B cell (primary cell): ENCODE results near the gene ZNF816. TPM values are rescaled to one million over a fixed set of nuclear protein-coding genes. Genes with fewer than 3 reads are reported as not detected.

Experiments
- ATAC-seq: fragments of 200-7000 bp; cut with Tn5 transposase; one replicate; pipeline ENCODE4 v1.10.0; 2021; ENCODE audit warnings: low read depth, mild to moderate bottlenecking, moderate number of reproducible peaks, moderate library complexity
- CTCF ChIA-PET: fragments of 350-600 bp; sonication (Branson Sonifier 250); formaldehyde crosslinking; loops from one replicate; lab custom pipeline; 2021; ENCODE audit warnings: antibody characterized with exemption, inconsistent platforms; lab: Charles Lee
- POLR2A ChIA-PET: fragments of 350-600 bp; sonication (Branson Sonifier 250); formaldehyde crosslinking; loops from one replicate; lab custom pipeline; 2021; ENCODE audit warnings: antibody characterized with exemption; lab: Charles Lee
- DNase-seq: peaks from one replicate; pipeline ENCODE4 v3.0.0; 2013
- H2AFZ ChIP-seq: 2 replicates; pipeline ENCODE4 v1.6.1; 2012; ENCODE audit warnings: mild to moderate bottlenecking, low read depth, low read length; ENCODE audit not compliant: insufficient read depth, poor library complexity, severe bottlenecking
- H3K27ac ChIP-seq, 2 donors: 1 replicate in 1 of 2; 2 replicates in 1 of 2; pipeline ENCODE4 v1.5.1; 2012 to 2013; ENCODE audit warnings: low read length in 2 of 2, mild to moderate bottlenecking in 2 of 2, moderate library complexity in 1 of 2
- H3K27me3 ChIP-seq, 4 experiments: fragments of 200-600 bp in 1 of 4; sonication (generic) in 1 of 4; replicated peaks in 1 of 4; 1 replicate in 2 of 4; 2 replicates in 2 of 4; pipeline versions ENCODE4 v1.6.1 to v1.7.0; 2013 to 2016; ENCODE audit warnings: low read length in 3 of 4, mild to moderate bottlenecking in 2 of 4, mixed read lengths in 1 of 4, moderate library complexity in 1 of 4; ENCODE audit not compliant: insufficient read depth in 4 of 4, control insufficient read depth in 3 of 4; ENCODE audit errors: control extremely low read depth in 1 of 4
- H3K36me3 ChIP-seq, 2 experiments: replicated peaks in 1 of 2; 1 replicate in 1 of 2; 2 replicates in 1 of 2; pipeline versions ENCODE4 v1.6.1 to v1.7.1; 2013; ENCODE audit warnings: low read length in 1 of 2; ENCODE audit not compliant: insufficient read depth in 2 of 2, control insufficient read depth in 1 of 2; ENCODE audit errors: control extremely low read depth in 1 of 2, extremely low read depth in 1 of 2
- H3K4me1 ChIP-seq, 2 donors: fragments of 200-600 bp in 1 of 2; sonication (generic) in 1 of 2; 1 replicate in 1 of 2; 2 replicates in 1 of 2; pipeline versions ENCODE4 v1.5.1 to v1.6.1; 2013 to 2017; ENCODE audit warnings: low read length in 2 of 2; ENCODE audit not compliant: control insufficient read depth in 2 of 2, insufficient read depth in 2 of 2
- H3K4me2 ChIP-seq: replicated peaks from 2 replicates; pipeline ENCODE3; 2012; ENCODE audit warnings: mild to moderate bottlenecking, low read depth, low read length; ENCODE audit not compliant: poor library complexity, severe bottlenecking
- H3K4me3 ChIP-seq, 5 experiments: fragments of 200-600 bp in 1 of 5; sonication (generic) in 1 of 5; 1 replicate in 3 of 5; 2 replicates in 2 of 5; pipeline versions ENCODE4 v1.5.1 to v1.7.0; 2011 to 2016; ENCODE audit warnings: low read length in 4 of 5, mild to moderate bottlenecking in 4 of 5, low read depth in 2 of 5, control low read depth in 1 of 5, moderate library complexity in 1 of 5; ENCODE audit not compliant: insufficient read depth in 1 of 5; ENCODE audit errors: control extremely low read depth in 1 of 5, extremely low read depth in 1 of 5
- H3K79me2 ChIP-seq: fragments of 200-600 bp; sonication (generic); one replicate; pipeline ENCODE4 v1.6.0; 2016; ENCODE audit warnings: low read length; ENCODE audit not compliant: control insufficient read depth, insufficient read depth
- H3K9ac ChIP-seq: fragments of 200-600 bp; sonication (generic); 2 replicates; pipeline ENCODE4 v1.6.1; 2017; ENCODE audit warnings: mild to moderate bottlenecking, low read length, moderate library complexity
- H3K9me3 ChIP-seq, 3 donors: one replicate each; pipeline versions ENCODE4 v1.6.1 to v1.7.1; 2013; ENCODE audit warnings: low read length in 2 of 3; ENCODE audit not compliant: control insufficient read depth in 2 of 3, insufficient read depth in 1 of 3; ENCODE audit errors: control extremely low read depth in 1 of 3
- H4K20me1 ChIP-seq: 2 replicates; pipeline ENCODE4 v1.6.0; 2012; ENCODE audit warnings: mild to moderate bottlenecking, low read length; ENCODE audit not compliant: insufficient read depth, control insufficient read depth, poor library complexity, severe bottlenecking
- H3K27ac Mint-ChIP-seq: one replicate; pipeline ENCODE4 v1.8.0; 2021; ENCODE audit warnings: mixed read lengths
- H3K27me3 Mint-ChIP-seq: one replicate; pipeline ENCODE4 v1.8.0; 2021; ENCODE audit warnings: mixed read lengths
- H3K4me1 Mint-ChIP-seq: one replicate; pipeline ENCODE4 v1.8.0; 2021; ENCODE audit warnings: mixed read lengths
- H3K4me3 Mint-ChIP-seq: one replicate; pipeline ENCODE4 v1.8.0; 2021; ENCODE audit warnings: mixed read lengths
- H3K9me3 Mint-ChIP-seq: one replicate; pipeline ENCODE4 v1.8.0; 2022; ENCODE audit warnings: mixed read lengths; ENCODE audit not compliant: insufficient read depth
- CTCF ChIP-seq: fragments of 200-600 bp; IDR thresholded peaks from one replicate; pipeline ENCODE4 v1.8.0; 2022; ENCODE audit warnings: antibody characterized with exemption, mild to moderate bottlenecking
- EZH2 ChIP-seq: IDR thresholded peaks from 2 replicates; pipeline ENCODE4 v1.6.1; 2012; ENCODE audit warnings: borderline replicate concordance, low read depth, mild to moderate bottlenecking, moderate library complexity, low read length; ENCODE audit not compliant: insufficient read depth, poor library complexity, severe bottlenecking
- WGBS: methylation state at CpG from one replicate; pipeline ENCODE4 v1.1.5; 2013; ENCODE audit warnings: missing lambda C conversion rate; ENCODE audit not compliant: insufficient coverage; 5-methylcytosine and 5-hydroxymethylcytosine counted together
- intact Hi-C: fragments of 100-400 bp; cut with micrococcal nuclease; formaldehyde crosslinking; loops from one replicate; pipeline ENCODE4 v1.10.0; 2022
- polyA plus RNA-seq: library from polyadenylated mRNA; depleted of rRNA; stranded (reverse); fragments of >200 nt; gene quantifications from 2 replicates; pipeline ENCODE4 v1.2.3, GENCODE V29; 2012
- total RNA-seq, 2 donors: library from RNA; stranded (reverse); fragments of 120-200 nt in 1 of 2; gene quantifications; 1 replicate in 1 of 2; 2 replicates in 1 of 2; pipeline versions ENCODE4 v1.2.3 to v1.2.4, GENCODE V29; 2013 to 2022

Gene ZNF816
- total and polyA plus RNA-seq, 2 donors (not counting 1 experiment from before 2014, with no cell fraction given) = 4.5 to 25.0 TPM

GRCh38 chr19:53012006-53012405 lies 49.3 kb upstream of the ZNF816 start:
- H4K20me1 ChIP-seq = no peaks in the 10 kb centered on the region
- H3K9me3 ChIP-seq = peaks cover 0 to 44% (median 1%) of the 10 kb centered on the region in 3 donors
- no peaks in the 10 kb centered on the region for H3K27me3 Mint-ChIP-seq
- H3K79me2 ChIP-seq = no peaks in the 10 kb centered on the region
- no peak overlapping the region for H3K4me3 ChIP-seq
- no peak overlapping the region for H3K4me3 Mint-ChIP-seq
- ATAC-seq (no peak), DNase-seq (no peak)
- H2AFZ ChIP-seq = no peak overlapping the region
- intact Hi-C loops = no loop called here
- H3K9ac ChIP-seq = no peak overlapping the region
- H3K4me1 ChIP-seq = no peaks in the 10 kb centered on the region
- CTCF ChIA-PET = interaction anchor here (0.7 kb wide), 1 partner anchor 402 kb away, joined by 3 read pairs; no protein-coding TSS in a partner anchor
- H3K4me1 Mint-ChIP-seq = no peaks in the 10 kb centered on the region
- H3K9me3 Mint-ChIP-seq = peaks cover 2% of the 10 kb centered on the region
- H3K27ac Mint-ChIP-seq = no peak overlapping the region
- 68% methylated on average over 2 of the region's 6 CpGs for WGBS
- peaks cover 0 to 4% (median 0%) of the 10 kb centered on the region in 4 experiments for H3K27me3 ChIP-seq
- H3K27ac ChIP-seq = no peak overlapping the region
- no peak overlapping the region for H3K4me2 ChIP-seq
- TF ChIP-seq EZH2 = no peak
- no peak for TF ChIP-seq CTCF
- POLR2A ChIA-PET = no interaction called here
- H3K36me3 ChIP-seq = no peaks in the 10 kb centered on the region

- H3K4me1 Mint-ChIP-seq = no peaks in the 10 kb centered on the region
- no peak overlapping the region for H3K27ac Mint-ChIP-seq
- H2AFZ ChIP-seq = no peak overlapping the region
- 53% methylated on average over 8 of the region's 9 CpGs for WGBS
- H4K20me1 ChIP-seq = no peaks in the 10 kb centered on the region
- H3K27me3 ChIP-seq = peaks cover 0 to 4% (median 0%) of the 10 kb centered on the region in 4 experiments
- H3K27me3 Mint-ChIP-seq = no peaks in the 10 kb centered on the region
- CTCF ChIA-PET = interaction anchor here (1.5 kb wide), 1 partner anchor 17 kb away, joined by 3 read pairs; no protein-coding TSS in a partner anchor
- no peak for DNase-seq
- TF ChIP-seq CTCF = no peak
- TF ChIP-seq EZH2 = no peak
- no peaks in the 10 kb centered on the region for H3K36me3 ChIP-seq
- H3K79me2 ChIP-seq = no peaks in the 10 kb centered on the region
- peaks cover 0 to 33% (median 1%) of the 10 kb centered on the region in 3 donors for H3K9me3 ChIP-seq
- H3K4me3 Mint-ChIP-seq = no peak overlapping the region
- intact Hi-C loops = no loop called here
- H3K9me3 Mint-ChIP-seq = peaks cover 2% of the 10 kb centered on the region
- H3K27ac ChIP-seq = no peak overlapping the region
- no peak overlapping the region for H3K4me2 ChIP-seq
- POLR2A ChIA-PET = no interaction called here
- no peak for ATAC-seq
- no peak overlapping the region for H3K9ac ChIP-seq
- no peak overlapping the region for H3K4me3 ChIP-seq
- H3K4me1 ChIP-seq = no peaks in the 10 kb centered on the region
Observed at GRCh38 chr19:53010494-53010893, 47.8 kb upstream of the ZNF816 start.
